ENCODE results near the gene CNIH1. TPM values are rescaled to one million over a fixed set of nuclear protein-coding genes. Genes with fewer than 3 reads are reported as not detected.
"Not testable (repeated sequence)": the region's sequence is repeated elsewhere in the genome, so short reads cannot be mapped to it uniquely, and the experiment has no call there.

The CNIH1 gene
- total RNA-seq, 1 experiment from 2014 or later = 155 TPM

DNA sequence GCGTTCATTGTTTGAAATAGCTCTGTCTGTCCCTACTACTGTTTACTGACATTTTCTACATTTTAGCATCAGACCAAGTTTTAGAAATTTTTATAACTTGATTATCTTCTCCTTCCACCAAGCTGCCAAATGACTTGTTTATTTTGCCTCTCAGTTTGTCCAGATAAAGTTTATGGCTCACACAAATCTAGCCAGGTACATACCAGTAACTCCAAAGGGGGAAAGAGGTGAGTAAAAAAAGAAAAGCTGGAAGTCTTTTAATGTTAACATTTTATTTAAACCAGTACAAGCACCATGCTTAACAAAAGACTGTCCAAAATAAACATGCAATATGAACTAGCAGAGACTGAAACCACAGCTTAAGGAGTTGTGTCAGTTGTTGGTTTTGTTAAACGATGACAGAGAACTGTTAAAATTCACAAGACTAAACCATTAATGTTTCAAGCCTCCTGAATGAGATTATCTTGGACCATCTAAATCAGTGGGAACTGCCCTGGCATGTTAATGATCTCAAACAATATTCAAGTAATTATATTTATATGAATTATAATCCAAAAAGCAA lies 33.1 kb upstream of the CNIH1 start:
- in situ Hi-C loops (cut with HindIII; ENCODE audit: low pct_unique_long_range_greater_than_20kb, low sequenced_read_pairs) = no loop called here
- no peak for DNase-seq (ENCODE audit: low read depth, low spot score)

DNA sequence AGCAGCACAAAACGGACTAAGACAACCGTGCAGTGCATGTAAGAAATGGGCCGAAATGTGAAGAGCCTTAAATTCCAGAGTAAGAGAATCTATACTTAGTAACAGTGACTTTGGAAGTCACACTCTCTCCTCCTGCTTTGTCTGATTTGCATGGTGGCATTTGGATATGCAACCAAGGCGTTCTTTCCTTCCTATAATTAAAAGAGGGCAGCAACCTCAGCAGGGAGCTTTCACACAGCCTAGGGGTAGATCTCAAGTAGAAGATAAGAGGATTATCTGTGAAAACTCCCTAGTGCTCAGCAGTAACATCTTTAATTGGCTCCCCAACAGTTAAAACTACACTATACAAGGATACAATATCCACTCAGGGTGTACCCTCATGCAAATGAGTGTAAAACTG lies 31.1 kb upstream of the CNIH1 start:
- no peak for DNase-seq (ENCODE audit: low read depth, low spot score)
- in situ Hi-C loops (cut with HindIII; ENCODE audit: low pct_unique_long_range_greater_than_20kb, low sequenced_read_pairs) = no loop called here

DNA sequence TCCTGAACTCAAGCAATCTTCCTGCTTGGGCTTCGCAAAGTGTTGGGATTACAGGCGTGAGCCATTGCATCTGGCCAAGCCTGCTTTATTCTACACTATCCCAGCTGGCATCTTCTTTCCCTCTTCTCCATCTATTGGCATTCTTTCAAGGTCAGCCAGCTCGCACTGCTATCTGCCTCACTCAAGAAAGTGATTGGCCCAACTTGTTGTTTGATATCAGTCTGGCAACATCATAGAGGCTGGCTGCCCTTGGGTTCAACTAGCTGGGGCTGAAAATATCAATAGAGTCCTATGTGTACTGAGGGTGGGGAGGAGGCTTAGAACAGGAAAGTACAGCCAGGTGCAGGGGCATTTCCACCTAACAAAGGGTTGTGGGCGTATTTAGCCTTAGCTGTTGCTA lies 30.5 kb upstream of the CNIH1 start:
- no peak for DNase-seq (ENCODE audit: low read depth, low spot score)
- in situ Hi-C loops (cut with HindIII; ENCODE audit: low pct_unique_long_range_greater_than_20kb, low sequenced_read_pairs) = no loop called here

DNA sequence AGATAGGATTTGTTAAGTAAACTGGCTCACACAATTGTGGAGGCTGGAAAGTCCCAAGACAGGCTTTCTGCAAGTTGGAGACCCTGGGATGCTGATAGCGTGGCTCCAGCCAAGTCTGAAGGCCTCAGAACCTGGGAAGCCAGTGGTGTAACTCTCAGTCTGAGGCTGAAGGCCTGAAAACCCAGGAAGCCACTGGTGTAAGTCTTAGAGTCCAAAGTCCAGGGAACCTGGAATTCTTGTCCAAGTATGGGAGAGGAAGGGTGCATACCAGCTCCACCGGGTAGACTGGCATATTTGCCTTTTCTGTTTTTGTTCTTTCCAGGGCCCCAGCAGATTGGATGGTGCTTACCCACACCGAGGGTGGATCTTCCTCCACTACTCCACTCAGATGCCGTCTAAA lies 29.5 kb upstream of the CNIH1 start:
- no peak for DNase-seq (ENCODE audit: low read depth, low spot score)
- in situ Hi-C loops (cut with HindIII; ENCODE audit: low pct_unique_long_range_greater_than_20kb, low sequenced_read_pairs) = no loop called here

DNA sequence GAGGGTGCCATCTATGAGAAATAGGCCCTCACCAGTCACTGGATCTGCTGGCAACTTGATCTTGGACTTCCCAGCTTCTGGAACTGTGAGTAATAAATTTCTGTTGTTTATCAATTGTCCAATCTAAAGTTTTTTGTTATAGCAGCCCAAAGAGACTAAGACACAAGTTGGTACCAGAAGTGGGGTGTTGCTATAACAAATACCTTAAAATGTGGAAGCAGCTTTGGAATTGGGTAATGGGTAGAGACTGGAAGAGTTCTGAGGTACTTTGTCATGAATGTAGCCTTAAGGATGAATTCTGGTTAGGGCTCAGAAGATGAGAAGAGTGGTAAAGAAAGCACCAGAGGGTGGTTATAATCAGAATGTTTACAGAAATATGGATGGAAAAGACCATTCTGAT lies 26.1 kb upstream of the CNIH1 start:
- in situ Hi-C loops (cut with HindIII; ENCODE audit: low pct_unique_long_range_greater_than_20kb, low sequenced_read_pairs) = no loop called here
- no peak for DNase-seq (ENCODE audit: low read depth, low spot score)

DNA sequence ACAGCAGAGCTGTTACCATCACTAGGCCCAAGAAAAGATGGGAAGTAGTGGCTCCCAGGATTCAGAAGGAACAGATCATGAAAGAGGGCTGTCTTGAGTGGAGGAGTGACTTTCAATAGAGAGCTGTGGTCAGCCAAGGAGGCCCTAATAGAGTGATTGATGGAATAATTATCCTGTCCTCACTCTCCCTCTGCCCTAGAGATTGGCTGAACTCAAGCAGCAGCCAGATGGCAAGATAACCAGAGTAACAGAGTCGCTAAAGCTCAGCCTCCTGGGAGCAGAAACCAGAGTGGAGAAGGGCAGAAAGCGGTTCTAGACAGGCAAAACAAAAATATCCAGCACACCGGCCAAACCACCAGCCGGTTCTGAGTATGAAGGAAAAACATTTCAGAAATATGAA lies 24.5 kb upstream of the CNIH1 start:
- in situ Hi-C loops (cut with HindIII; ENCODE audit: low pct_unique_long_range_greater_than_20kb, low sequenced_read_pairs) = no loop called here
- no peak for DNase-seq (ENCODE audit: low read depth, low spot score)

DNA sequence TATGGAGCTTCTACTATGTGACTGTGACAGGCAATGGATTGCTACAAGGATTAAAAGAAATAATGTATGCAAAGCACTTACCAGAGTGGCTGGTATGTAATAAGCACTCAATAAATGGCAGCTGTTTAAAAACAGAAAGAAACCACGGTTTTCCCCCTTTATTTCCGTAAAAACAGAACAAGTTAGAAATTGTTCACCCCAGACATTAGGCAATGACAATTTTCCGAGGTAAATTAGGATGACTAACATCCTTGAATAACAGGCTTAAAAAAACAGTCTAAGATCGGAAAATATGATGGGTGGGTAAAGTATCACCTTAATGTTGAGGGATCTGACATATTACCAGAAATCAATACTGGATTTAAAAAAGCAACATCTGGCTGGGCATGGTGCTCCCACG lies 20.9 kb upstream of the CNIH1 start:
- no peak for DNase-seq (ENCODE audit: low read depth, low spot score)

DNA sequence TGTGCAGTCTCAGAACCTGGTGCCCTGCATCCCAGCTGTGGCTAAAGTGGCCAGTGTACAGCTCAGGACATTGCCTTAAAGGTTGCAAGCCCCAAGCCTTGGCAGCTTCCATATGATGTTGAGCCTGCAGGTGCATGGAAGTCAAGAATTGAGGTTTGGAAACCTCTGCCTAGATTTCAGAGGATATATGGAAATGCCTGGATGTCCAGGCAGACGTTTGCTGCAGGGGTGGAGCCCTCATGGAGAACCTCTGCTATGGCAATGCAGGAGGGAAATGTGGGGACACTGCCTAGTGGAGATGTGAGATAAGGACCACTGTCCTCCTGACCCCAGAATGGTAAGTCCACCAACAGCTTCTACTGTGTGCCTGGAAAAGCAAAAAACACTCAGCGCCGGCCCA lies 17.9 kb upstream of the CNIH1 start:
- no peak for DNase-seq (ENCODE audit: low read depth, low spot score)
- in situ Hi-C loops (cut with HindIII; ENCODE audit: low pct_unique_long_range_greater_than_20kb, low sequenced_read_pairs) = no loop called here

More for the DNA sequence above, 20.9 kb upstream of the CNIH1 start:
- in situ Hi-C loops (cut with HindIII; ENCODE audit: low pct_unique_long_range_greater_than_20kb, low sequenced_read_pairs) = no loop called here

DNA sequence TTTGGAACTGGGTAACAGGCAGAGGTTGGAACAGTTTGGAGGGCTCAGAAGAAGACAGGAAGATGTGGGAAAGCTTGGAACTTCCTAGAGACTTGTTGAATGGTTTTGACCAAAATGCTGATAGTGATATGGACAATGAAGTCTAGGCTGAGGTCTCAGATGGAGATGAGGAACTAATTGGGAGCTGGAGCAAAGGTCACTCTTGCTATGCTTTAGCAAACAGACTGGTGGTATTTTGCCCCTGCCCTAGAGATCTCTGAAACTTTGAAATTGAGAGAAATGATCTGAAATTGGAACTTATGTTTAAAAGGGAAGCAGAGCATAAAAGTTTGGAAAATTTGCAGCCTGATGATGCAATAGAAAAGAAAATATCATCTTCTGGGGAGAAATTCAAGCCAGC lies 17.4 kb upstream of the CNIH1 start:
- in situ Hi-C loops (cut with HindIII; ENCODE audit: low pct_unique_long_range_greater_than_20kb, low sequenced_read_pairs); DNase-seq (ENCODE audit: low read depth, low spot score): not testable (repeated sequence)

DNA sequence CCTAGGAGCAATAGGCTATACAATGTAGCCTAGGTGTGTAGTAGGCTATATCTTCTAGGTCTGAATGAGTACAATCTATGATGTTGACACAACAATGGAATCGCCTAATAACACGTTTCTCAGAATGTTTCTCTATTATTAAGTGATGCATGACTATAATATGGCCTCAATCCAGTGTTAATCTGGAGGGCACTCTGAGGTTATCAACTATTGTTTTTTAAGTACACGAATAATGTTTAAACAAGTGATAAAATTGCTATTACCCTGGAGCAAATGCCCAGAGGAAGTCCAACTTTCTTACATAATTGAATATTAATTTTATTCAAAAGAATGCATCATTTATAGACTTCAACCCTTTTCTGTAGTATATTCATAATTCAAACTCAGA lies 16.4 kb upstream of the CNIH1 start:
- in situ Hi-C loops (cut with HindIII; ENCODE audit: low pct_unique_long_range_greater_than_20kb, low sequenced_read_pairs) = no loop called here
- no peak for DNase-seq (ENCODE audit: low read depth, low spot score)

DNA sequence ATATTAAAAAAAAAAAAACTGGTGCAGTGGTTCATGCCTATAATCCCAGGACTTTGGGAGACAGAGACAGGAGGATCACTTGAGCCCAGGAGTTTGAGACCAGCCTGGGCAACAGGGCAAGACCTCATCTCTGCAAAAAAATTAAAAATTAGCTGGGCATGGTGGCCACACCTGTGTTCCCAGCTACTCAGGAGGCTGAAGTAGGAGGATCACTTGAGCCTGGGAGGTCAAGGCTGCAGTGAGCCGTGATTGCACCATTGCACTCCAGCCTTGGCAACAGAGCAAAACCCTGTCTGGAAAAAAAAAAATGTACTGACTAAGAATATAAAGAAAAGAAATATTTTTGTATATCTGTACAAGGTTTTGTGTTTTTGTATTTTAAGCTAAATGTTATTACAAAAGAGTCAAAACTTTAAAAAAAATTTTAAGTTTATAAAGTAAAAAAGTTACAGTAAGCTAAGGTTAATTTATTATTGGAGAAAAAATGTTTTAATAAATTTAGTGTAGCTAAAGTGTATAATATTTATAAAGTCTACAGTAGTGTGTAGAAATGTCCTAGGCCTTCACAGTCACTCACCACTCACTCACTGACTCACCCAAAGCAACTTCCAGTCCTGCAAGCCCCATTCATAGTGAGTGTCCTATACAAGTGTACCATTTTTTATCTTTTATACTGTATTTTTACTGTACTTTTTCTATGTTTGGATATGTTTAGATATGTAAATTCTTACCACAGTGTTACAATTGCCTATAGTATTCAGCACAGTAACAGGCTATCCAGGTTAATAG lies 15.8 kb upstream of the CNIH1 start:
- DNase-seq (ENCODE audit: low read depth, low spot score); in situ Hi-C loops (cut with HindIII; ENCODE audit: low pct_unique_long_range_greater_than_20kb, low sequenced_read_pairs): not testable (repeated sequence)

DNA sequence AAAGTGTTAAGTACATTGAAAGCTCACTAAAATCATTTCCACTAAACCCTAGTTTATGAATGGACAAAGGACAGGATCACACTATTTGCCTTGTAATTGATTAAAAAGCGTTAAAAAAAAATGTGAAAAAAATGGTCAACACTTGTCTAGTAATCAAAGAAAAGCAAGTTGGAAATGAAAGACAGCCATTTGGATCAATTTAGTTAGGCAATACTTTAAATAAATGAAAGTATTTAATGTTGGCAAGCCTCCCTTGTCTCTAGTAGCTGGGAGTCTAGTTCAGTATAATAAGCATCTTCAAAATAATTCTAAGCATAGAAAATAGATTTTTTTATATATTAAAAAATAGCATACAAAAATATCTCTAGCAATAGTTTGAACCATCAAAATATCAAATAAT lies 14.2 kb upstream of the CNIH1 start:
- DNase-seq (ENCODE audit: low read depth, low spot score) = no peak
- in situ Hi-C loops (cut with HindIII; ENCODE audit: low pct_unique_long_range_greater_than_20kb, low sequenced_read_pairs) = no loop called here

DNA sequence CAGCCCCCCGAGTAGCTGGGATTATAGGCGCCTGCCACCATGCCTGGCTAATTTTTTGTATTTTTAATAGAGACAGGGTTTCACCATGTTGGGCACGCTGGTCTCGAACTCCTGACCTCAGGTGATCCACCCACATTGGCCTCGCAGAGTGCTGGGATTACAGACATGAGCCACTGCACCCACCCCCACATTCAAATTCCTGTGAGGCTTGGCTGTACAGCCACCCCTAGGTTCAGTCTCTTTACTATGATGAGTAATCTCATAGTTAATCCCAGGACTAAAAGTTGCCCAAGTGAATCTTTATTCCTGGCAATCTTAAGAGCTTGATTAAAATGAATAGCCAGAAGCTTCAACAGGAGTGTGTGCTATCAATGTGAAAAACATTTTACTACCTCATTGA lies 12.8 kb upstream of the CNIH1 start:
- DNase-seq (ENCODE audit: low read depth, low spot score); in situ Hi-C loops (cut with HindIII; ENCODE audit: low pct_unique_long_range_greater_than_20kb, low sequenced_read_pairs): not testable (repeated sequence)

DNA sequence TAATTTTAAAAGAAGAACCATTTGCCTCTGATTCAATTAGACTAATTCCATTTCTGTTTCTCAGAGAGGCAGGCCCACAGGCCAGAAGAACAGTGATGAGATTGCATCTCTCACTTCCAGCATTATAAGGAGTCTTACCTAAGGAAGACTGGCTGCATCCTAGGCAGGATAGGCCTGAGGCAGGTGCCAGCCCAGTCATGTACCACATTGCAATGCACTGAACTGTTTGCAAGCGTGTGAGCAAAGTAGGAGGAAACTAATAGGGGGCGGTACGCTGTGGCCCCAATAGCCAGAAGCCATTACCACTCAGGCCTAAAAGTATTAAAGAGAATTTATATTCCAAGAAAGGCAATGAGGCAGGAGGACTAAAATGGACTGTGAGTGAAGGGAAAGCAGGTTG lies 12.1 kb upstream of the CNIH1 start:
- in situ Hi-C loops (cut with HindIII; ENCODE audit: low pct_unique_long_range_greater_than_20kb, low sequenced_read_pairs) = no loop called here

DNA sequence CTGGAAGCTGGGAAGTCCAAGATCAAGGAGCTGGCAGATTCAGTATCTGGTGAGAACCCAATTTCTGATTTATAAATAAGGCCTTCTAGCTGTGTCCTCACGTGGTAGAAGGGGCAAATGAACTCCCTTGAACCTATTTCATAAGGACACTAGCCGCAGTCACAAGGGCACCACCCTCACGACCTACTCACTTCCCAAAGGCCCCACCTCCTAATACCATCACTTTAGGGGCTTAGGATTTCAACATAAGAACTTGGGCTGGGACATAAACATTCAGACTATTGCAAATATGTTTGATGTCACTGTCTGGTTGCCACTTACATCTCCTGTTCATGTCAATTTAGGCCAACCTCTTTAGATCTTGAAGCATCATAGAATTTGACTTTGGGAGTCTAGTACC lies 10.8 kb upstream of the CNIH1 start:
- no peak for DNase-seq (ENCODE audit: low read depth, low spot score)
- in situ Hi-C loops (cut with HindIII; ENCODE audit: low pct_unique_long_range_greater_than_20kb, low sequenced_read_pairs) = no loop called here

More for the DNA sequence above, 12.1 kb upstream of the CNIH1 start:
- DNase-seq (ENCODE audit: low read depth, low spot score) = no peak

DNA sequence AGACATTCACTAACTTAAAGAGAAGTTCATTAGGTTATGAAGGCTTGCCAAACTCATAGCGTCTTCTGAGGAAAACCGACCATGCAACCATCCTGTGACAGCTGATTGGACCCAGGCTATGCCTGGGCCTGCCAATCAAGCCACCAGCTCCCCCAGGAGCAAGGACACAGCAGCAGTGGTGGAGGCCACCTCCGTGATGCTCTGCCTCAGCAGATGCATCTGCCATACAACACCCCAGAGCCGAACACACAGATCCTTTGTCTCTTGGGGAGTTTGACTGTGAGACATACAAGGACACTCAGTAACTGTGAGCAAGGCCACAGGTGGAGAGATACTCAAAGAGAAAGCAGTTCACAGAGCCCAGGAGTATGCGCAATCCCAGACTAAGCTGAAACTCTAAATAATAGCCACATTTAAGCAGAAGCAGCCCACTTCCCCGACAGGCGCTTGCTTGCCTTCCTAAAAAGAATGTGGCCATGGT lies 10.0 kb upstream of the CNIH1 start:
- no peak for DNase-seq (ENCODE audit: low read depth, low spot score)
- in situ Hi-C loops (cut with HindIII; ENCODE audit: low pct_unique_long_range_greater_than_20kb, low sequenced_read_pairs) = no loop called here

DNA sequence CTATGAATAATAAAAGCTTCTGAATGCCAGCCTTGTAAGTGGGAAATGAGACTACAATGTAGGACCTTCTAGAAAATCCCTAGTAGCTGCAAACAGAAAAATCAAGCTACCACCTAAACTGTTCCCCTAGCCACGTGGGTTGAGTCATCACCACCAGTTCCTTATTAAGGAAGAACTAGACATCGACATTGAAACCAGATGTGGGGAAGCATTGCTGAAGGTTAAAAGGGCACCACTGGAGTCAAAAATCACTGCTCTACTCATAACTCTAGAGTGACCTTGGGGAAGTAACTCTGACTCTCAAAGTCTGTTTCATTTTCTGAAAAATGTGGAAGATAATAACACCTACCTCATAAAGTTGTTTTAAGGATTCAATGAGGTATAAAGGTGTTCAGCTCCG lies 9.4 kb upstream of the CNIH1 start:
- in situ Hi-C loops (cut with HindIII; ENCODE audit: low pct_unique_long_range_greater_than_20kb, low sequenced_read_pairs) = no loop called here
- no peak for DNase-seq (ENCODE audit: low read depth, low spot score)

DNA sequence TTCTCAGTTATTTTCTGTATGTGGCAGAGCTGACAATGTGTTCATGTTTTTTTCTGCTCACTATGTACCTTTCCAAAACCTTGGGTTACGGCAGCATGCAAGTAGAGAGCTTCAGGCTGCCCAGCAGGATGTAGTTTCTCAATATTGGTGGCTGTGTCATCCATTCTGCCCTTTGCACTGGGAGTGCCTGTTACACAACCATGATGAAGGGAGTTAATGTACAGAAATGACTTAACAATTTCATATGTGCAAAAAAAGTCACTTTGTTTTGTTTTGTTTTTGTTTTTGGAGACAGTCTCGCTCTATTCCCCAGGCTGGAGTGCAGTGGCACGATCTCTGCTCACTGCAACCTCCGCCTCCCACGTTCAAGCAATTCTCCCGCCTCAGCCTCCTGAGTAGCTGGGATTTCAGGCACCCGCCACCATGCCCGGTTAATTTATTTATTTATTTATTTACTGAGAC lies 6.1 kb upstream of the CNIH1 start:
- in situ Hi-C loops (cut with HindIII; ENCODE audit: low pct_unique_long_range_greater_than_20kb, low sequenced_read_pairs) = no loop called here
- DNase-seq (ENCODE audit: low read depth, low spot score) = no peak

DNA sequence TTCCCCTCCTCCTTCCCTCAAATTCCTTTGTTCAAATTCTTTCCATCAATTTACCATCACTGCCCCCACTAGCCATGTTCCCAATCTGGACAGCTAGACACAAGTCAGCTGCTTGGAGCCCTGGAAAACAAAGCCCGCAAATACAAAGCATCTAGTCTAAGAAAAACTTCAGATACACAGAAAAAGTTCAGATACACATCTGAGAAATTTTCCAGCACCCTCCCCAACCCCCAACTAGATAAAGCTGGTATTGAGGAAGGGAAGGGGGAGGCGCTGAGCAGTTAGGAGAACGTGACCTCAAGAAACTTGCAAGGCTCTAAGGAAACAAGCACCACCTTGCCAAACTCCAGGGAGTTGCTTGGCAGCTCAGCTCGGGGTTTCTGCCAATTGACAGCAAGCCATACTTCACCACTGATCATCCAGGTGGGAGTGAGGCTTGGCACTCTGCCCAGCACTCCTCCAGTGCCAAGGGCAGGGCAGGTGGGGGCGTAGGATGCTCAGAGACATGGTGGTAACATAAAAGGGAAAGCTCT lies 5.1 kb upstream of the CNIH1 start:
- in situ Hi-C loops (cut with HindIII; ENCODE audit: low pct_unique_long_range_greater_than_20kb, low sequenced_read_pairs) = no loop called here

More for the DNA sequence above, 5.1 kb upstream of the CNIH1 start:
- peak; percentile 57 for DNase-seq (ENCODE audit: low read depth, low spot score)
